ENCODE data around the gene EMILIN2.
"Not testable (repeated sequence)": the region's sequence is repeated elsewhere in the genome, so short reads cannot be mapped to it uniquely, and the experiment has no call there.

The EMILIN2 gene

GRCh38 chr18:2911533-2911932 is 64.7 kb downstream of the EMILIN2 start:
- DNase-seq (ENCODE audit: low read depth in 2 of 2) = no peak
- H3K4me3 ChIP-seq (replicated peaks in 1 of 2; ENCODE audit: low read depth in 2 of 2, low read length in 2 of 2) = no peak overlapping the region
- TF ChIP-seq CTCF (IDR thresholded peaks at IDR 0.05; ENCODE audit: low read depth, low read length) = no peak

- H3K4me3 ChIP-seq (replicated peaks in 1 of 2; ENCODE audit: low read depth in 2 of 2, low read length in 2 of 2) = no peak overlapping the region
- no peak for TF ChIP-seq CTCF (IDR thresholded peaks at IDR 0.05; ENCODE audit: low read depth, low read length)
- DNase-seq (ENCODE audit: low read depth in 2 of 2) = no peak
Measured at GRCh38 chr18:2912357-2913299, 65.8 kb downstream of the EMILIN2 start.

- H3K4me3 ChIP-seq (replicated peaks in 1 of 2; ENCODE audit: low read depth in 2 of 2, low read length in 2 of 2) = no peak overlapping the region
- TF ChIP-seq CTCF (IDR thresholded peaks at IDR 0.05; ENCODE audit: low read depth, low read length) = no peak
- DNase-seq (ENCODE audit: low read depth in 2 of 2) = no peak
Measured at GRCh38 chr18:2913398-2914005, 66.7 kb downstream of the EMILIN2 start.

GRCh38 chr18:2914185-2914880 is 67.5 kb downstream of the EMILIN2 start:
- H3K4me3 ChIP-seq (replicated peaks in 1 of 2; ENCODE audit: low read depth in 2 of 2, low read length in 2 of 2) = no peak overlapping the region
- TF ChIP-seq CTCF (IDR thresholded peaks at IDR 0.05; ENCODE audit: low read depth, low read length) = no peak
- no peak for DNase-seq (ENCODE audit: low read depth in 2 of 2)

GRCh38 chr18:2914881-2915240 is 68.1 kb downstream of the EMILIN2 start:
- H3K4me3 ChIP-seq (replicated peaks in 1 of 2; ENCODE audit: low read depth in 2 of 2, low read length in 2 of 2) = no peak overlapping the region
- no peak for DNase-seq (ENCODE audit: low read depth in 2 of 2)
- TF ChIP-seq CTCF (IDR thresholded peaks at IDR 0.05; ENCODE audit: low read depth, low read length) = no peak

GRCh38 chr18:2915486-2915885 is 68.7 kb downstream of the EMILIN2 start:
- DNase-seq (ENCODE audit: low read depth in 2 of 2); H3K4me3 ChIP-seq (replicated peaks in 1 of 2; ENCODE audit: low read depth in 2 of 2, low read length in 2 of 2): not testable (repeated sequence)

GRCh38 chr18:2916184-2916583 is 69.4 kb downstream of the EMILIN2 start:
- DNase-seq (ENCODE audit: low read depth in 2 of 2) = no peak
- H3K4me3 ChIP-seq (replicated peaks in 1 of 2; ENCODE audit: low read depth in 2 of 2, low read length in 2 of 2) = no peak overlapping the region
- TF ChIP-seq CTCF (IDR thresholded peaks at IDR 0.05; ENCODE audit: low read depth, low read length) = no peak
